Stimulated activated CD4-positive, alpha-beta T cell treated with anti-CD3 and anti-CD28 coated beads, TNF-alpha, amount 100 ng/mL, for 1 hour (primary cell): Measurements from ENCODE around the gene TECRL.

Source experiments
- DNase-seq, 3 donors: peaks; one replicate each; pipeline ENCODE4 v3.0.0-alpha.2; 2020; ENCODE audit warnings: low read depth in 3 of 3, low spot score in 1 of 3

TECRL gene, protein sequence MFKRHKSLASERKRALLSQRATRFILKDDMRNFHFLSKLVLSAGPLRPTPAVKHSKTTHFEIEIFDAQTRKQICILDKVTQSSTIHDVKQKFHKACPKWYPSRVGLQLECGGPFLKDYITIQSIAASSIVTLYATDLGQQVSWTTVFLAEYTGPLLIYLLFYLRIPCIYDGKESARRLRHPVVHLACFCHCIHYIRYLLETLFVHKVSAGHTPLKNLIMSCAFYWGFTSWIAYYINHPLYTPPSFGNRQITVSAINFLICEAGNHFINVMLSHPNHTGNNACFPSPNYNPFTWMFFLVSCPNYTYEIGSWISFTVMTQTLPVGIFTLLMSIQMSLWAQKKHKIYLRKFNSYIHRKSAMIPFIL

DNA sequence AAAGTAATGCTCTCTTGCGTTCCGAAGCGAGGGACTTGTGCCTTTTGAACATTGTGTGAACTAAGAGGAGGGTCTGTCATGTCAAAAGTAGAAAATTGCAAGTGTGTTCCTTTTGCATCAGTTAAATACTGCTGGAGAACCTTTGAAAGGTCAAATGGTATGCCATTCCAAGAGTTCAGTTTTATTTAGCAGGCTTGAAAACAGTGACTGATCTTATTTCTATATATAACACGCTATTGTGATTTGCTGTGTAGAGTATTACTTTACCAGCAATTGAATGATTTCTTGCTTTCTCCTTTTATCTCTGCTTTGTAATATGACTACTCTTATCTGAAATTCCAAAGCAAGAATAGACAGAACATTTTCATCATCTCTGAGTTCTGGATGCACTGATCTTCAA lies at the start of gene TECRL:
Gene TECRL (minus strand): TSS at position 151 of the 400 bp plus-strand sequence. CDS start 99 bp downstream, at position 52.
- DNase-seq = no peak

DNA sequence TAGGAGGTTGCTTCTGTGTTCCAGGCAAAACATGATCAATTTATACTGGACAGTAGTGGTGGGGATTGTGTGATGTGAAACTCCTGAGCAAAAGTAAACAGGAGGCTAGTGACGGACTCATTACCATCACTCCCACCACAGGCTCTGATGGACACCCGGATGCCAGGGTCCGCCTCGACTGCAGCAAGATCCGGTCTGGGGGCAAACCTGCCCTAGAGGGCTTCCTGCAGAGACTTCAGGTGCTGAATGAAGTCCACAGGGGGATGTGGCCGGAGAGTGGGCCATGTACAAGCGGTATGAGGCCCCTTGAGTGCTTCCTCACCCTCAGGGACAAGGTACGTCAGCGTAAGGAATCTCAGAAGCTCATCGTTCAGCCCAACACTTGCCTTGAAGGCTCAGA lies 23.4 kb upstream of the TECRL start:
- DNase-seq = no peak

DNA sequence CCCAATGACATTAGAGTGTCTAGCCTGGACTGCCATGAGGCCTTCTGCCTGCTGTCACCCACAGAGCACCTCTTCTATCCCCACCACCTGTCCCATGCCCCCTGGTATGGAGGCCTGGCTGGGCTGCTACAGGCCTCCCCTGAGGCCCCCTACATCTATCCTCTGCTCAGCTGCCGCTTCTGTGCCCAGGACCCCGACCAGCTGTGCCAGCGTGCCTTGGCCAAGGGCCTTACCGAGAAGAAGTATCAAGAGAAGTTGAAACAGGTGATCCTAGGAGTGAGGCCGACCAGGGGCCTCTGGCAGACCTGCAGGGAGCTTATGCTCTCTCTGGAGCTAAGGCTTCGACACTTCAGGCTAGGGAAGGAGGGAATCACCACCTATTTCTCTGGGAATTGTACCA lies 21.7 kb upstream of the TECRL start:
- DNase-seq = no peak

- no peak for DNase-seq
Measured at GRCh38 chr4:64417974-64418373, 8.7 kb upstream of the TECRL start.

GRCh38 chr4:64407000-64407399 lies 2.2 kb downstream of the TECRL start:
- no peak for DNase-seq

GRCh38 chr4:64405761-64406160 lies 3.5 kb downstream of the TECRL start:
- DNase-seq = no peak

- DNase-seq = no peak
Measured at GRCh38 chr4:64402684-64403083, 6.6 kb downstream of the TECRL start.

GRCh38 chr4:64399313-64400109 lies 9.7 kb downstream of the TECRL start:
- DNase-seq = no peak

DNA sequence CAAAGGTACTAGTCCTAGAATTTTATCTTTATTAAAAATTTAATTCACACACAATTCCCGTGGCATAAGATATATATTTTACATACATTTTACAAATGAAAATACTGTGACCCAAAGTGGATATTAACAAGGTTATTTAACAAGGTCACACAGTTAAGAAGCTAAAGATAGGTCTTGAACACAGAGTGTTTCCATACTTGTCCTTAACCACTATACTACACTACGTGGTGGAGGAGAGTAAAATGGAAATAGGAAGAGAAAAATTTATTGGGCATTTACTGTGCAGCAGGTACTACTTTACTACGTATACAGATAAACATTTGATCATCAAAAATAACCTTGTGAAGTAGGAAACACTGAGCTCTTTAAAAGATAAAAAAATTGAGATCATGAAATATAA lies 14.8 kb downstream of the TECRL start:
- DNase-seq = no peak

- DNase-seq = no peak
Measured at GRCh38 chr4:64388252-64388651, 21.0 kb downstream of the TECRL start.

GRCh38 chr4:64385220-64385619 lies 24.0 kb downstream of the TECRL start:
- DNase-seq = no peak

GRCh38 chr4:64384237-64385203 lies 24.7 kb downstream of the TECRL start:
- DNase-seq = no peak

GRCh38 chr4:64368741-64369140 lies 40.5 kb downstream of the TECRL start:
- DNase-seq = no peak

DNA sequence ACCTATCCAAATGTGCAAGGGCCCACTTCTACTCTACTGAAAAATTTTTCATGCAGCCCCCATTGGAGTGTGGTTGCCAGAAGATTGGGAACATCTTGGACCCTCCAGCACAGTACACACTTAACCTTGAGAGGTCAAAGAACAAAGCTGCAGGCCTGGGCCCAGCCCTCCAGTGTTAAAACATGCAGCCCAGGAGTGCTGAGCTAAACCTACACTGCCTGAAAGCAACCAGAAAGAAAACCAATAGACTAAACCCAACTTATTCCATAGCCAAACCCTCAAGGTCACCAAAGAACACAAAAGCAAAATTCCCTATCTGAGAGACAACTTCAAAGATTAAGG lies 47.9 kb downstream of the TECRL start:
- DNase-seq = no peak

DNA sequence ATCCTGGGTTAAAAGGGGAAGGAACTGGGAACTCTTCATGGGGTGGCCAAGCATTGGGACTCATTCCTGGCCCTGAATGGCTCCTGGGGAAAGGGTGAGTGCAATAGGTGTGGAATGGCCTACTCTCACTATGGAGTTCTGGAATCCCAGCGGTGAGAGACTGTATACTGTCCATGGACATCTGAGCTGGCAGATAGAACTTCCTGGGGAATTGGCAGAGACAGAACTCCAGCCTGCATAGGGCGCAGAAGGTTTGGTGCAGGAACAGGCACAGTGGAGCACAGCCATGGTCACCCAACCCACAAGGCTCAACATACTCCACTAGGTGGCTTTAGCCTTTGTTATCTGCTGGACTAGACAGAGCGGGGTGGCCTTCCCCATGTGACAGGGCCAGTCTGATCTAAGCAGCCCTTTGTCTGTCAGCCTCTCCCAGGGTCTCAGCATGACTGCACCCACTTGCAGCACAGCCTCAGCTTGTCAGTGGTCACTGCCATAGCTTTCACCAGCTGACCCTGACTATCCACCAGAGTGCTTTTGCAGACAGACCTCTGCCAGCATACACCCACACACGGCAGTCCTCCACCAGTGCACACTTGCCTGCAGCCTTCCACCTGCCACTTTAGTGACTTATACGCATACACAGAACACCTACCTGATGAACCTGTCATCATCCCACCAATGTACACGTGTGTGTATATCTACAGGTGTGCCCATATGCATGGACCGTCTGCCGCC lies 48.4 kb downstream of the TECRL start:
- no peak for DNase-seq

DNA sequence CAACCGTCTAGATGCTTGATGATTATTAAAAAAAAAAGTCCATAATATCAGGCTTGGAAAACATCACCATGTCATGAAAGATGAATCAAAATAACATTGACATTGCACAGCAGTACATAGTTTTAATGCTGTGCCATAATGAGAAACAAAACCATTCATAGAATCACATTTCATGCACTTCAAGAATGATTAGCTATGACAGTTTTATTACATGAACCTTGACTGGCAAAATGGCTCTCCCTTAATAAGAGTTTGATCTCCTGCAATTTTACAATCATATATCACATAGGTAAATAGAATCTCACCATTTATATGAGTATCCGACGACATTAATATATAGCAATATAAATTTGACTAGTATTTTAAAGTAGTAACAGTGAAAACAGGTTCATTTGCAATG lies 49.8 kb downstream of the TECRL start:
- no peak for DNase-seq

DNA sequence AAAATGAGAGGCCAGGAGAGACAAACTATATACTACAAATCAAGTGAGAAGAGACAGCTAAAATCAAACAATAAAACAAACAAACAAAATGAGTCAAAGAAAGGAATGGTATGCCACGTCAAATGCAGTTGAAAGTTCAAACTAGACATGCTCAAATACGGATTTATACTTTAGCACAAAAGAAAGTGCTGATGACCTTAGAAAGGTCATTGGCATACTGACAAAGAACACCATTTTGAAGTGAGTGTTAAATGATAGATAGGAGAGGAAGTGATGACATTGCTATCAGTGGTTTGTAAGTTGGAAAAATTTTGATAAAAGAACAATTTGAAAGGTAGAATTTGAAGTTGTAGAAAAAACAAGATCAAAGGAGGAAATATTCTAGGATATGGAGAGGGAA lies 55.3 kb downstream of the TECRL start:
- no peak for DNase-seq

GRCh38 chr4:64341711-64342110 lies 67.5 kb downstream of the TECRL start:
- no peak for DNase-seq

DNA sequence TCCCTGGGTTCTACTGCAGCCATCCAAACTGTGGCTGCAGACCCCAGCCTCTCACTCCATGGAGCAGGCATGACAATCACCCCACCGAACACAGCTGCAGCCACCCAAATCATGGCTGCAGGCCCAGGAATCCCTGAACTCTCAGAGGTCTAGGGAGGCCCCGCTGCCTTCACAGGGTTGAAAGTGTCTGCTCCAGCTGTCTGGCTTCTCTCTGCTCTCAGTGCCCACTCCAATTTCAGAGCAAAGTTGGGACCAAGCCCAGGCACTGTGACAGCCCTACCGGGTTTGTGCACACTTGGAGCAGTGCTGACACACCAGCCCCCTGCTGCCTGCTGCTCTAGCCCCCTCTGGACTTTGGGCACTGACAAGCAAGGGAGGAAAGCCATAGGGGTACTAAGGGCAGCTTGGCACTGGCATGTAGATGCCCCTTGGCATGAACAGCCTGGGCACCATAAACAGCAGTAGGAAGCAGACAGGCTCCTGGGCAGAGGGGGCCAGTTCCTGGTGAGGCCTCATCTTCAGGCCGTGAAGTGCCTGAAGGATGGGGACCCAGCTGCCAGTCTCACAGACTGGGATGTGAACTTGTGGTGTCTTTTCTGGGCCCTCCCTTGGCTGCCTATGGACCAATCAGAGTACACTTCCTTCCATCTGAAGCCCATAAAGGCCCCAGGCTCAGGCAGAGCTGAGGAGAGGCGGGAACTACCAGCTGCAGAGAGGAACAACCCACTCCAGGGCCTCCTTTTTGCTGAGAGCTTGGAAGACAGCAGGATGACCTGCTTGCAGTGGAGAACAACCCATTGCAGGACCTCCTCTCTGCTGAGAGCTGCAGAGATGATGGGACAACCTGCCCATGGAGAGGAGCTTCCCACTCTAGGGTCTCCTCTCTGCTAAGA lies 68.8 kb downstream of the TECRL start:
- DNase-seq = no peak

GRCh38 chr4:64334964-64335363 lies 74.3 kb downstream of the TECRL start:
- no peak for DNase-seq
